ENCODE data around the gene ANKHD1.

The ANKHD1 gene

DNA sequence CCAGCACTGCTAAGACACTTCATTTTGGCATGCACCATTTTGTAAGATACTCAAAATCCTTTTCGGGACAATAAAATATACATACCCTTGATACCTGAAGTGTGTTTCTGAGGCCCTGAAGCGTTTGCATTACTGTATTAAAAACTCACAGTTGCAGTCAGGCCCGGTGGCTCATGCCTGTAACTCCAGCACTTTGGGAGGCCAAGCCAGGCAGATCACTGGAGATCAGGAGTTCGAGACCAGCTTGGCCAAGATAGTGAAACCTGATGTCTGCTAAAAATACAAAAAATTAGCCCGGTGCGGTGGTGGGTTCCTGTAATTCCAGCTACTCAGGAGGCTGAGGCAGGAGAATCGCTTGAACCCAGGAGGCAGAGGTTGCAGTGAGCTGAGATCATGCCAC, 143.4 kb downstream of the ANKHD1 start:
- no peak for DNase-seq

DNA sequence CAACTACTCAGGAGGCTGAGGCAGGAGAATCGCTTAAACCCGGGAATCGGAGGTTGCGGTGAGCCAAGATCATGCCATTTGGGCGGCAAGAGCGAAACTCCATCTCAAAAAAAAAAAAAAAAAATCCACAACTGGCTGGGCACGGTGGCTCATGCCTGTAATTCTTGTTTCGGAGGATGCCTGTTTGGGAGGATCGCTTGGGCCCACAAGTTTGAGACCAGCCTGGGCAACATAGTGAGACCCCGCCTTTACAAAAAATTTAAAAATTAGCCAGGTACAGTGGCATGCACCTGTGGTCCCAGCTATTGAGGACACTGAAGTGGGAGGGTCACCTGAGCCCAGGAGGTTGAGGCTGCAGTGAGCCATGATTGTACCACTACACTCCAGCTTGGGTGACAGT, 144.0 kb downstream of the ANKHD1 start:
- no peak for DNase-seq

DNA sequence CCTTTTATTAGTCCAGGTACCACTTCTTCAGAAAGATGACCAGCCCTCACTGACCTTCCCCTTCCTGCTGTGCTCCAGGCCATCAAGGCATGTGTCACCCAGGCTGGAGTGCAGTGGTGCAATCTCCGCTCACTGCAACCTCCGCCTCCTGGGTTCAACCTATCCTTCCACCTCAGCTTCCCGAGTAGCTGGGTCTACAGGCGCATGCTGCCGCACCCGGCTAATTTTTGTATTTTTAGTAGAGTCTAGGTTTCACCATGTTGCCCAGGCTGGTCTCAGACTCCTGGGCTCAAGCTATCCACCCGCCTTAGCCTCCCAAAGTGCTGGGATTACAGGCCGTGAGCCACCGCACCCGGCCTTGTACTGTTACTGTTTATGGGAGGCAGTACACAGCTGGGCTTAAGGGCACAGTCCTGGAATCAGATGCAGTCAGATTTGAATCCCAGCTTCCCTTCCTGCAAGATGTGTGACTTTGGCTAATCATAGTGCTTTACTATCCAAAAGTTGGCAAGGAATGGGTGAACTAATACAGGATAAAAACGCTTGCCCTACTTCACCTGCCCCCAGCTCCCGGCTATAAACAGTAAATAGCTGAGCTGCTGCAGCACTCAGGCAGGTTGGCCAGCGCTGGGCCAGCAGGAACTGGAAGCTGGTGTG, 145.3 kb downstream of the ANKHD1 start:
- DNase-seq: peak; percentile 10

GRCh38 chr5:140547508-140548299, 146.1 kb downstream of the ANKHD1 start, which contains the start of gene EIF4EBP3:
TSS of gene EIF4EBP3 (plus strand) at chr5:140547662. CDS start at chr5:140547738, 76 bp downstream.
- DNase-seq: peak; percentile 91

DNA sequence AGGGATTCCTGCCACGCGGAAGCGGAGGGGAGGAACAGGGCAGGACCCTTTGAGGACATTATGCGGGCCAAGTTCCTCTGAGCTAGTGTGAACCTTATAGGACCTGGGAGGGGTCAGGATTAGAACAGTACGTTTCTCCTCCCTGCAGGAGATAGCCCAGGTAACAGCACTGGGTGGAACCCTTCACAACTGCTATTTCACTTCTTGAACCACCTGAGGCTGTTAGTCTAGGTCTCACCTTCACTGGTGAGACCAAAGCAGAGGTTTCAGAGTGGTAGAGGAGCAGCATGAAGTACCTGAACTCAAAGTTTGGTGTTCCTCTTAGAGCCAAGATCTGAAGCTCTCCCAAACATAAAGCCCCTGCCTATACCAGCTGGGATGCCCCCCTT, 146.7 kb downstream of the ANKHD1 start:
- no peak for DNase-seq

GRCh38 chr5:140548791-140549190, 147.2 kb downstream of the ANKHD1 start:
- no peak for DNase-seq

- DNase-seq: peak; percentile 95
These were observed 147.9 kb downstream of the ANKHD1 start for GRCh38 chr5:140549237-140550144.

DNA sequence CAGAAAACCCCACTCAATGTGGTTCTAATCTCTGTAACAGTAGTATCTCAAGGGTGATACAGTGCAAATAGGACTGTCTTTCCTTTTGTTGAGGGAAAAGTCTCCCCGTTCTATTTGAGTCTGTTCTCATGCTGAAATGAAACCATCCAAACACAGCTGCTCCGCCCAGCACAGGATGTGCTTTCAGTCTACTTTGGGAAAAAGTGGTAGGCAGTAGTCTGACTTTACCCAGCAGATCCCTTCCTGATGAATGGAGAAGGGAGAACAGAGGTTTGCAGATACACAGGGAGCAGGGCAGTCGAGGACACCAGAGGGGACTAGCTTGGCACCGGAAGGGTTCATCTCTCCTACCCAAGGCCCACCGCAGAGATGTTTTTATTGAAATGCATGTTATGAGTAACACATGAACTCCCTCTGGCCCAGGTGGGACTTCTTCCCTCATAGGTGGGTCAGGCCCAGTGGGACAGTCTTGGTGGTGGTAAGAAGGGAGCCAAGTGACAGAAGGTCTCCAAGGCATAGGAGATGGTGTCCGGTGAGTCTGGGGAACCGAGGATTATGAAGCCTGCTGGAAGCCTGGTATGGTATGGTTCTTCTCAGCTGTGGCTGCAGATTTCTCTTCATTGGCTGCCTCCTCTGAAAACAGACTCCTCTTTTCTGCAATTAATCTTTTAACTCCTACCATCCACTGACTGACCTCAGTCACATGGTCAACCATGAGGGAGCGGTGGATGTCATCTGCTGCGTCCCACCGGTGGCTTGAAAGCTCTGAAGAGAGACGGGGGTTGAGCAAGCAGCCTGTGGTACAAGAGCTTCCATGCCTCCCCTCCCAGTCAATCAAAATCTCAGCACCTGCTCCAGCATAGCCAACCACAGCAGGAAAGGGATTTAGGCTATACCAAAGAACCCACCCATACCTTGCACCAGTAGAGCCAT, 148.8 kb downstream of the ANKHD1 start:
- no peak for DNase-seq

GRCh38 chr5:140551872-140552271, 150.2 kb downstream of the ANKHD1 start:
- DNase-seq: no peak

DNA sequence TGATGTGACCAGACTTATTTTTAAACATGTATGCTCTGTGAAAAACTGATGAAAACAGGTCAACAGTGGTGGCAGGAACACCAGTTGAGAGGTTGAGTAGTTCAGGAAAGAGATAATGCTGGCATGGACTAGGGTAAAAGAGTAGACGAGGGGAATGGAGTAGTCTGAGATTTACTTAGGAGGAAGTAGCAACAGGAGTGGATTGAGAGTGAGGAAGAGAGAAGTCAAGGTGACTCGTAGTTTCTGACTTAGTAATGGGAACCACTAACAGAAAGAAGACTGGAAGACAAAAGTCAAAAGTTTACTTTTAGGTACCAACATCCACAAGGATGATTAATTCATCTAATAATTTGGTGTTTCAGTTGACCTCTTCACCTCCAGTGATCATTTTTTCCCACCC, 152.0 kb downstream of the ANKHD1 start:
- peak; percentile 75 for DNase-seq

DNA sequence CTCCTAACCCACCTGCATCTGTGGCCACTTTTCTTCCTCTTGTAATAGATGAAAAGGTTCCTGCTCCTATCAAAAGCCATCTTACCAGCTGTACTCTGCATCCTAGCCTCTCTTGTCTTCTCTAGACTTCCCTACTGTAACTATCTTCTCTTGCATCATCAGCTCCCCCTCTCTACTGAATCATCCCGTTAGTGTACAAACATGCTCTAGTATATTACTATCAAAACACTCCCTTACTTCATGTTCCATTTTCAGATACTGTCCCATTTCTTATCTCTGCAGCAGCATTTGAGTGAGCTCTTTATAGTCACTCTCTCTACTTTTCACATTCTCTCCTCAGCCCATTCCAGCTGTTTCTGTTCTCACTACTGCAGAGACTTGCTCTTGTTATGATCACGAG, 152.8 kb downstream of the ANKHD1 start:
- DNase-seq: peak; percentile 43

- no peak for DNase-seq
These were observed 154.2 kb downstream of the ANKHD1 start for GRCh38 chr5:140555747-140556312.

DNA sequence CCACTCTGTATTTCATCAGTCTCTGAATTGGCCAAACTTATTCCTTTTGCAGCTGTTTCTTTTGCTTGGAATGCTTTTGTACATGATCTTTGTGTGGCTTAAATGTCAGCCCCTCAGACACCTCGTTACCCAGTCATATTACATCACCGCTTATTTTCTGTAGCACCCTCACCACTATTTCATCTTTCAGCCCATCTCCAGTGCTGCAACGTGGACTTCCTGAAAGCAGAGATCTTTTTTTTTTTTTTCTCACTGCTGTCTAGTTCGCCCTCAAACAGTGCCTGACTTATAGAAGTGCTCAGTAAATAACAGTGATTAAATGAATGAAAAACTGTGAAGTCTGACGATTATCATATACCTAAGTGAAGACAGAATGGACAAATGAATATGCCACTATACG, 154.8 kb downstream of the ANKHD1 start:
- DNase-seq: peak; percentile 54

- peak; percentile 84 for DNase-seq
These were observed 155.6 kb downstream of the ANKHD1 start, which contains the start of gene SRA1 for GRCh38 chr5:140557136-140557805. TSS of gene SRA1 (minus strand) at chr5:140557473. CDS start at chr5:140557452, 21 bp downstream.

DNA sequence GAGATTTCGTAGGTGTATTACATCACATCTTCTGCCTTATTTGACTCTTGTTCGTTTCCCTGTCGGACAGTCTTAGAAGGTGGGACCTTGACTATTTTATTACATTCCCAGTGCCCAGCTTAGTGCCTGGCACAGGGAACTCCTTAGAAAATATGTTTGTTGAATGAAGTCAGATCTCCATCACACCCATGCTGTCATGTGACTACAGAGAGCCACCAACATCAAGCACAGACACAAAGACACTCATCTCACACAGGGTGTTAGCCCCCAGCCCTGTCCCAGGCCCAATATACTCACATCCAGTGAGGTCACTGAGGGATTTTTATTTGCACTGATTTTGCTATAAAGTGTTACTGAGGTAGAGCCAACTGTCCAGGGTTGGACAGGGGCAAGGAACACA, 156.3 kb downstream of the ANKHD1 start:
- no peak for DNase-seq

GRCh38 chr5:140558542-140558941, 156.9 kb downstream of the ANKHD1 start:
- DNase-seq: no peak

DNA sequence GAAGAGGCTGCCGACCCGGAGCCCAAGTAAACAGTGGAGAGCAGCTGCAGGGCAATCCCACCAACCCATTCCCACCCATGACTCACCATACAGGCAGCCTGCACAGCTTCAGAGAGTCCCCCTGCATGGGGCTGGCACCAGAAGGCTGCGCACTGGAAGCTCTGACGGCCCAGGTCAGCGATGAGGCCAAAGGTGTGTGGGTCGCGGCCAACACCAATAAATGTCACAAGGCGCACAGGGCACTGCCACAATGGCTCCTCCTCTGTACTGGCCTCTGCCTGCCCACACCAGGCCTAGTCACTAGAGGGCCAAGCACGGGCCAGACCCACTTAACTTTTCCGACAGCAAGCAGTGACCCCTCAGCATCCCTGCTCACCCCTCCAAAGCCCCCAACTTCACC, 158.6 kb downstream of the ANKHD1 start:
- DNase-seq: no peak

GRCh38 chr5:140561753-140562523, 160.3 kb downstream of the ANKHD1 start:
- no peak for DNase-seq

DNA sequence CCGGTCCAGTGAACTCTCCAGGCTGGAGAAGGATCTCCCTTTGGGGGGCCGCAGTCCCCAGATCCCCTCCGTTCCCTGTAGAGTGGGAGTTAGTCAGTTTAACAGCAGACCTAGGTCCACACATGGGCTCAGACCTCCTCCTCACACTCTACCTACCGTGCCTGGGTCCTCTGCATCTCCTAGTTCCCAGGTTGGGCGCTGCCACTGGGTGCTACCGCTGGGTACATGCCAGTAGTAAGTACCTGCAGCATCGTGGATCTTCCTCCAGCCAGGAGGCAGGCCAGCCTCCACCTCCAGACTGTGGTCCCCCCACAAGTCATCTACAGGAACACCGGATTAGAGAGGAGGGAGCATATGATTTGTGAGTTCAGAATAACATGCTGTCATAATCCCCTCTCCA, 162.0 kb downstream of the ANKHD1 start:
- DNase-seq: no peak
